ENCODE data around the gene CIDEC.

DNA sequence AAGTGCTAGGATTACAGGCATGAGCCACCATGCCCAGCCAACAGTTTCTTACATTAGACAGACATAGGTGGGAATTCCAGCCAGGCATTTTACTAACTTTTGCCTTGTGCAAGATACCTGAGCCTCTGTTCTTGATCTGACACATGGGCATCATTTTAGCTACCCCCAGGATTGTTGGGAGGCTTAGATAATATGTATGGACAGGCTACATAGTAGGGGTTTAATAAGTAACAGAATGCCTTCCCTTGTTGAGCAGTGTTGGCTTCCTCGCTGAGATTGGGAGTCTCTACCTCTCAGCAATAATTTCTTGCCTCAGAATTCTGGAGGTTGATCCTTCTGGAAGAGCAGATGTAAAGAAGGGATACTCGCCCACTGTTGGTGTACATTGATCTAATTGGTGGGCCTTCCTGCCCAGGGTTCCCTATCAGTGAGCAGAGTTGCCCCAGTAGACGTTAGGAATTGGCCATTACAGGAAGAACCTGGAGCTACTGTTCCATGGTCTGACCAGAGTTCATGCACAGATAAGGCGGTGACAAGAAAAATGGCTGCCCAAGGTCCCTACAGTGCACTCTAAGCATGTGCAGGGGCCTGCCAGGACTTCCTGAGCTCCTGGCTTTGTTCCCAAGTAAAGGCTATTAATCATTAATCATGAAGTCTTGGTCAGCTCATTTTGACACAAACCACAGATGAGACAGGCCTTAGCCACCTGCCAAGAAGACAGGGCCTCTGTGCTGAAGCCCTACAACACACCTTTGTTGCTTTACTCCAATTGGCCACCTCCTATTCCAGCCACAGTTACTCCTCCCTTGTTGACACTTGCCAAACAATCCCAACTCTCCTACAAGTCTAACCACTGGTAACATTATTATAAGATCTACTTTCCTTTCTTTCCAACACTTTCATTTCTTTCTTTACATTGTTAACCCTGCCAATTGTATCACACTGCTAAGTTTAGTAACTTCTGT, 17.6 kb upstream of the CIDEC start:
- no peak for TF ChIP-seq CTCF (IDR thresholded peaks at IDR 0.05)
- peak in 1 of 2 donors; percentile 10 for TF ChIP-seq POLR2AphosphoS5 (IDR thresholded peaks at IDR 0.05)
- no peak for TF ChIP-seq EP300 (IDR thresholded peaks at IDR 0.05)
- TF ChIP-seq POLR2A (IDR thresholded peaks at IDR 0.05) = no peak
